ENCODE results near the gene CITED2. TPM values are rescaled to one million over a fixed set of nuclear protein-coding genes. Genes with fewer than 3 reads are reported as not detected.

Gene CITED2
- total and polyA plus RNA-seq, 8 donors: 15.3 to 102 (median 35.1) TPM

DNA sequence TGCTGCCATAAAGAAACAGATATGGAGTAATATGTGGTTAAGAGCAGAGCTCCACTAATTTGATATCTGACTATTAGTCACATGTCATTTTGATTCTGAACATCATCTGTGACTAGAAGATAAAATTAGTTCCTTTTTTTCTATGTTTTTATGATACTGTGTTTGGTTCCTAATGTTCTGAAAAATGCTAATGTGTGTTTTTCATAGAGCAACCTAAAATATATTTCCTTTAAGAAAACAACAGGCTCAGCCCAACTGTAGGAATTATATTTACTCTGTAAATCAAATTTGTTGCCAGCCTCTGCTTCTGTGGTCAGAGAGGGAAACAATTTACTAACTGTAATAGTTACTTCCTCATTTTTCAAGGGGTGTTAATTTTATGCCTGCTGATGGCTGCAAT lies 49.3 kb downstream of the CITED2 start:
- TF ChIP-seq EP300 (IDR thresholded peaks at IDR 0.05): no peak
- H3K27ac ChIP-seq: peak overlapping the region in 4 of 5 donors; percentile 10 to 82 (median 48)
- no peak for DNase-seq

DNA sequence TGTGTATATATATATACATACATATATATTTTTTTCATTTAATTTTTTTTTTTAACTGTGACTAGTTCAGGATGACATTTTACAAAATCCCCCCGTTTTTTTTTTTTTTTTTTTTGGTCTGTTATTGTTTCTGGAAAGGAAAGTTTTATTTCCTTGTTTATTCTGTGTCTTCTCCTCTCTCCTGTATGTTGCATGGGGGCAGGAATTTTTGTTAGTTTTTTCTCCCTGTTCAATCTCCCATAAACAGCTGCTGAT lies 50.2 kb downstream of the CITED2 start:
- Histone ChIP-seq H3K36me3 (no peaks in the 10 kb centered on the region), H3K9me3 (no peaks in the 10 kb centered on the region), H3K4me3 (no peak overlapping the region), H3K27ac (peak overlapping the region in 4 of 5 donors; percentile 29 to 82 (median 63)), H3K4me1 (peaks cover 0 to 18% (median 8%) of the 10 kb centered on the region in 4 donors), H3K27me3 (no peaks in the 10 kb centered on the region)
- intact Hi-C loops (cut with DNase I; ENCODE audit: low total_unique reads): no loop called here
- TF ChIP-seq POLR2A (IDR thresholded peaks at IDR 0.05) (no peak), POLR2AphosphoS5 (IDR thresholded peaks at IDR 0.05) (no peak), EP300 (IDR thresholded peaks at IDR 0.05) (no peak)
- TF ChIP-seq, protein P1, sequence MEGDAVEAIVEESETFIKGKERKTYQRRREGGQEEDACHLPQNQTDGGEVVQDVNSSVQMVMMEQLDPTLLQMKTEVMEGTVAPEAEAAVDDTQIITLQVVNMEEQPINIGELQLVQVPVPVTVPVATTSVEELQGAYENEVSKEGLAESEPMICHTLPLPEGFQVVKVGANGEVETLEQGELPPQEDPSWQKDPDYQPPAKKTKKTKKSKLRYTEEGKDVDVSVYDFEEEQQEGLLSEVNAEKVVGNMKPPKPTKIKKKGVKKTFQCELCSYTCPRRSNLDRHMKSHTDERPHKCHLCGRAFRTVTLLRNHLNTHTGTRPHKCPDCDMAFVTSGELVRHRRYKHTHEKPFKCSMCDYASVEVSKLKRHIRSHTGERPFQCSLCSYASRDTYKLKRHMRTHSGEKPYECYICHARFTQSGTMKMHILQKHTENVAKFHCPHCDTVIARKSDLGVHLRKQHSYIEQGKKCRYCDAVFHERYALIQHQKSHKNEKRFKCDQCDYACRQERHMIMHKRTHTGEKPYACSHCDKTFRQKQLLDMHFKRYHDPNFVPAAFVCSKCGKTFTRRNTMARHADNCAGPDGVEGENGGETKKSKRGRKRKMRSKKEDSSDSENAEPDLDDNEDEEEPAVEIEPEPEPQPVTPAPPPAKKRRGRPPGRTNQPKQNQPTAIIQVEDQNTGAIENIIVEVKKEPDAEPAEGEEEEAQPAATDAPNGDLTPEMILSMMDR (IDR thresholded peaks at IDR 0.05): no peak
- no peak for DNase-seq
- 24 to 54% (median 47%) methylated on average over 1 of the region's 1 CpG for WGBS, 5 donors

More for the DNA sequence above, 49.3 kb downstream of the CITED2 start:
- no peaks in the 10 kb centered on the region for H3K36me3 ChIP-seq
- intact Hi-C loops (cut with DNase I; ENCODE audit: low total_unique reads): no loop called here
- peaks cover 0 to 18% (median 8%) of the 10 kb centered on the region in 4 donors for H3K4me1 ChIP-seq
- H3K9me3 ChIP-seq: no peaks in the 10 kb centered on the region
- no peaks in the 10 kb centered on the region for H3K27me3 ChIP-seq
- H3K4me3 ChIP-seq: no peak overlapping the region

DNA sequence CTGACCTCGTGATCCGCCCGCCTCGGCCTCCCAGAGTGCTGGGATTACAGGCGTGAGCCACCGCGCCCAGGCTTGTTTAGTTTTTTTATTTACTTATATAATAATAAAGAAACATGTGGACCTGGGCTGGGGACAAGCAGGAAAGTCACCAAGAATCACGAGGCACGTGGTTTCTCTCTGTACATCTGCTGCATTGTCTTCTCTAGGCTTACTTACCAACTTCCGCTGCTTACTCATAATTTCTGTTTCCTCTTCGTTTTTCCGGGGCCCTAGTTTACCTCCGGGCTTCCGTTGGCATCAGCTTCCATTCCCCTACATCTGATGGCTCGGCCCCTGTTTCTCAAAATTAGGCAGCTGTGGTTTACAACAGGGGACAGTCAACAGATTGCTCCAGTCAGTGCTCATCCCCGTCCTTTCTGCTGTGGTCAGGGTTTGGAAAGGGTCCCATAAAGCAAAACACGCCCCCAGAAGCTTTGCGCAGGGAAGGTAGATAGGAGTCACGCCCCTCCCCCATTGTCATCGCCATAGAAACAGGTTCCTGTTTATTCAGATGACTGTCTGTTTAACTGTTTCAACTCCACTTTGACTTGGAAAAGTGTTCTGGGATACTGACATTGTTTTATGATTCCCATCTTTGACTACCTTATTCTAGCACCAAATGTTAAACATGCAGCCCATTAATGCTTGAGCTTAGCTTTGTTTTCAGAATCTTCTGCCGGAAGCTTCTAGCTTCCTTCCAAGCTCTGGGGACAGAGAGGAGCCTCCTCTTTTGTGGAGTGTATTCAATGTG lies 50.7 kb downstream of the CITED2 start:
- intact Hi-C loops (cut with DNase I; ENCODE audit: low total_unique reads): no loop called here
- Histone ChIP-seq H3K4me3 (peak overlapping the region in 3 of 4 donors; percentile 11 to 19 (median 15)), H3K27ac (peak overlapping the region; percentile 19 to 82 (median 57)), H3K4me1 (peaks cover 0 to 18% (median 8%) of the 10 kb centered on the region in 4 donors), H3K36me3 (no peaks in the 10 kb centered on the region), H3K9me3 (no peaks in the 10 kb centered on the region), H3K27me3 (no peaks in the 10 kb centered on the region)
- peak; percentile 60 to 90 for DNase-seq
- peak in 1 of 3 donors; percentile 18 for TF ChIP-seq POLR2AphosphoS5 (IDR thresholded peaks at IDR 0.05)
- TF ChIP-seq POLR2A (IDR thresholded peaks at IDR 0.05): no peak
- 38 to 62% (median 56%) methylated on average over 21 of the region's 21 CpGs for WGBS, 5 donors

Other genes with a start within 250 kb of the CITED2 start
- gene HECA, start 239.6 kb downstream of the CITED2 start, total RNA-seq: 10 to 100 TPM; 24.5 to 52.1 (median 37.7) TPM
- 10 to 100 TPM in 1 of 3 donors, 1 to 10 TPM in 2; 7.6 to 12.8 (median 8.3) TPM for gene HECA, start 239.6 kb downstream of the CITED2 start, polyA plus RNA-seq
- 1 to 10 TPM in 2 of 5 donors, not detected in 3; 1.3 to 1.5 TPM for gene TXLNB, start 82.7 kb downstream of the CITED2 start, total RNA-seq
- gene TXLNB, start 82.7 kb downstream of the CITED2 start, polyA plus RNA-seq: under 1 TPM; 0.15 to 0.61 (median 0.37) TPM